IMR-90 (cell line): Measurements from ENCODE around the gene PSMD14. TPM values are rescaled to one million over a fixed set of nuclear protein-coding genes. Genes with fewer than 3 reads are reported as not detected.

Experiments
- ATAC-seq: fragments of 200-7000 bp; cut with Tn5 transposase; 2 replicates; pipeline ENCODE4 v1.9.1; 2020; ENCODE audit warnings: low read depth, mild to moderate bottlenecking, moderate library complexity
- BruUV-seq: library from RNA; stranded (reverse); fragments of 400-500 nt; replicated peaks from 2 replicates; lab custom pipeline; 2021; lab: Mats Ljungman, UMichigan
- CTCF ChIA-PET: fragments of 300-600 bp; formaldehyde crosslinking; extraction: SDS; loops from one replicate; lab custom pipeline; 2021; ENCODE audit warnings: antibody characterized with exemption; lab: Yijun Ruan, JAX
- POLR2A ChIA-PET: fragments of 300-600 bp; sonication (Branson Sonifier 250); formaldehyde crosslinking; loops from one replicate; lab custom pipeline; 2022; ENCODE audit warnings: antibody characterized with exemption; ENCODE audit not compliant: unreplicated experiment; lab: Charles Lee
- DNase-seq: peaks from one replicate; pipeline ENCODE4 v3.0.0; 2013
- H2AFZ ChIP-seq: replicated peaks from 2 replicates; pipeline ENCODE3; 2013; ENCODE audit warnings: low read length, mild to moderate bottlenecking; ENCODE audit not compliant: poor library complexity
- H2AK5ac ChIP-seq: 2 replicates; pipeline ENCODE4 v1.6.1; 2013; ENCODE audit warnings: low read depth, low read length, inconsistent platforms
- H2AK9ac ChIP-seq: replicated peaks from 2 replicates; pipeline ENCODE3; 2013; ENCODE audit warnings: mild to moderate bottlenecking, low read depth, low read length, moderate library complexity; ENCODE audit not compliant: poor library complexity
- H2BK120ac ChIP-seq: 2 replicates; pipeline ENCODE4 v1.6.1; 2013; ENCODE audit warnings: low read depth, low read length, inconsistent platforms
- H2BK15ac ChIP-seq: 3 replicates; pipeline ENCODE4 v1.6.1; 2013; ENCODE audit warnings: low read depth, low read length, inconsistent platforms
- H2BK20ac ChIP-seq: 2 replicates; pipeline ENCODE4 v1.6.1; 2013; ENCODE audit warnings: low read depth, mild to moderate bottlenecking, inconsistent platforms, low read length, moderate library complexity
- H2BK5ac ChIP-seq: 2 replicates; pipeline ENCODE4 v1.6.1; 2013; ENCODE audit warnings: mild to moderate bottlenecking, low read depth, low read length, inconsistent platforms; ENCODE audit not compliant: poor library complexity, severe bottlenecking
- H3K14ac ChIP-seq: replicated peaks from 2 replicates; pipeline ENCODE4 v1.6.1; 2013; ENCODE audit warnings: low read depth, low read length, inconsistent platforms
- H3K18ac ChIP-seq: 2 replicates; pipeline ENCODE4 v1.6.1; 2013; ENCODE audit warnings: low read depth, low read length, control low read depth
- H3K23ac ChIP-seq: 2 replicates; pipeline ENCODE4 v1.6.1; 2013; ENCODE audit warnings: low read depth, low read length, inconsistent platforms
- H3K27ac ChIP-seq: 2 replicates; pipeline ENCODE4 v1.5.1; 2013; ENCODE audit warnings: mild to moderate bottlenecking, control low read depth, low read length; ENCODE audit not compliant: insufficient read depth
- H3K27me3 ChIP-seq: 2 replicates; pipeline ENCODE4 v1.6.1; 2013; ENCODE audit warnings: low read length; ENCODE audit not compliant: control insufficient read depth, insufficient read depth
- H3K36me3 ChIP-seq: 2 replicates; pipeline ENCODE4 v1.6.1; 2013; ENCODE audit warnings: low read length, mixed read lengths; ENCODE audit not compliant: control insufficient read depth, insufficient read depth
- H3K4ac ChIP-seq: 2 replicates; pipeline ENCODE4 v1.6.1; 2013; ENCODE audit warnings: low read depth, low read length, inconsistent platforms
- H3K4me1 ChIP-seq: 2 replicates; pipeline ENCODE4 v1.6.1; 2013; ENCODE audit warnings: low read length, mixed read lengths; ENCODE audit not compliant: control insufficient read depth, insufficient read depth
- H3K4me2 ChIP-seq: 2 replicates; pipeline ENCODE4 v1.6.1; 2013; ENCODE audit warnings: low read depth, mild to moderate bottlenecking, control low read depth, low read length, moderate library complexity
- H3K4me3 ChIP-seq: 2 replicates; pipeline ENCODE4 v1.5.1; 2013; ENCODE audit warnings: low read depth, mild to moderate bottlenecking, control low read depth, low read length, moderate library complexity; ENCODE audit not compliant: insufficient read depth
- H3K56ac ChIP-seq: 2 replicates; pipeline ENCODE4 v1.6.1; 2013; ENCODE audit warnings: low read length, inconsistent platforms; ENCODE audit not compliant: insufficient read depth; ENCODE audit errors: extremely low read depth
- H3K79me1 ChIP-seq, 2 experiments: 2 replicates each; pipeline ENCODE4 v1.6.1; 2013; ENCODE audit warnings: low read length in 2 of 2, inconsistent platforms in 1 of 2, low read depth in 1 of 2
- H3K9ac ChIP-seq: 2 replicates; pipeline ENCODE4 v1.6.1; 2013; ENCODE audit warnings: low read depth, low read length, control low read depth
- H3K9me1 ChIP-seq: 2 replicates; pipeline ENCODE4 v1.6.1; 2013; ENCODE audit warnings: low read length, inconsistent platforms; ENCODE audit not compliant: insufficient read depth
- H3K9me3 ChIP-seq: 2 replicates; pipeline ENCODE4 v1.6.1; 2013; ENCODE audit warnings: low read length; ENCODE audit not compliant: control insufficient read depth, insufficient read depth
- H4K20me1 ChIP-seq: 2 replicates; pipeline ENCODE4 v1.6.1; 2013; ENCODE audit warnings: low read length, inconsistent platforms; ENCODE audit not compliant: insufficient read depth
- H4K5ac ChIP-seq: 2 replicates; pipeline ENCODE4 v1.6.1; 2013; ENCODE audit warnings: mild to moderate bottlenecking, low read depth, low read length, control low read depth
- H4K8ac ChIP-seq, 2 experiments: 2 replicates each; pipeline ENCODE4 v1.6.1; 2013; ENCODE audit warnings: low read depth in 2 of 2, low read length in 2 of 2, control low read depth in 1 of 2, inconsistent platforms in 1 of 2
- H4K91ac ChIP-seq: 2 replicates; pipeline ENCODE4 v1.6.1; 2013; ENCODE audit warnings: low read depth, low read length, inconsistent platforms; ENCODE audit not compliant: insufficient read depth
- BHLHE40 ChIP-seq: fragments of 150-350 bp; IDR thresholded peaks from 2 replicates; pipeline ENCODE4 v1.6.1; 2016; ENCODE audit warnings: mild to moderate bottlenecking, low read depth, low read length
- CEBPB ChIP-seq: IDR thresholded peaks from 2 replicates; pipeline ENCODE4 v1.6.1; 2012; ENCODE audit warnings: low read depth, low read length, improper control_type of control experiment
- CHD1 ChIP-seq: IDR thresholded peaks from 2 replicates; pipeline ENCODE4 v1.6.1; 2012; ENCODE audit warnings: low read depth, low read length, improper control_type of control experiment
- CTCF ChIP-seq: conservative IDR thresholded peaks from 2 replicates; pipeline ENCODE4 v1.5.1; 2012; ENCODE audit warnings: mild to moderate bottlenecking, low read depth, low read length, improper control_type of control experiment
- ELK1 ChIP-seq: fragments of 150-350 bp; IDR thresholded peaks from 2 replicates; pipeline ENCODE4 v1.6.1; 2016; ENCODE audit warnings: low read depth, mild to moderate bottlenecking, low read length, moderate library complexity, borderline replicate concordance
- FOS ChIP-seq: fragments of 150-350 bp; IDR thresholded peaks from 2 replicates; pipeline ENCODE4 v1.6.1; 2016; ENCODE audit warnings: low read depth, low read length
- MAFK ChIP-seq: IDR thresholded peaks from 2 replicates; pipeline ENCODE4 v1.6.1; 2012; ENCODE audit warnings: low read depth, low read length, improper control_type of control experiment
- MAZ ChIP-seq: IDR thresholded peaks from 2 replicates; pipeline ENCODE4 v1.6.1; 2012; ENCODE audit warnings: low read depth, mild to moderate bottlenecking, low read length, improper control_type of control experiment, moderate library complexity, borderline replicate concordance
- MXI1 ChIP-seq: IDR thresholded peaks from 2 replicates; pipeline ENCODE4 v1.6.1; 2012; ENCODE audit warnings: low read depth, mild to moderate bottlenecking, low read length, moderate library complexity, borderline replicate concordance
- NFE2L2 ChIP-seq: fragments of 150-350 bp; IDR thresholded peaks from 2 replicates; pipeline ENCODE4 v1.6.1; 2016; ENCODE audit warnings: low read depth, mild to moderate bottlenecking, low read length
- POLR2A ChIP-seq: IDR thresholded peaks from 2 replicates; pipeline ENCODE4 v1.6.1; 2012; ENCODE audit warnings: mild to moderate bottlenecking, low read depth, low read length
- RAD21 ChIP-seq: IDR thresholded peaks from 2 replicates; pipeline ENCODE4 v1.6.1; 2012; ENCODE audit warnings: low read length, improper control_type of control experiment
- RCOR1 ChIP-seq: IDR thresholded peaks from 2 replicates; pipeline ENCODE4 v1.6.1; 2012; ENCODE audit warnings: mild to moderate bottlenecking, low read length, improper control_type of control experiment; ENCODE audit not compliant: insufficient replicate concordance
- RFX5 ChIP-seq: IDR thresholded peaks from 2 replicates; pipeline ENCODE4 v1.8.0; 2012; ENCODE audit warnings: low read depth, mild to moderate bottlenecking, low read length, moderate library complexity
- SMC3 ChIP-seq: fragments of 150-350 bp; IDR thresholded peaks from 2 replicates; pipeline ENCODE4 v1.6.1; 2016; ENCODE audit warnings: low read depth, mild to moderate bottlenecking, antibody characterized with exemption, low read length, moderate library complexity
- USF2 ChIP-seq: fragments of 150-350 bp; IDR thresholded peaks from 2 replicates; pipeline ENCODE4 v1.6.1; 2017; ENCODE audit warnings: mild to moderate bottlenecking, antibody characterized with exemption, low read length, low read depth
- WGBS, 2 experiments: methylation state at CpG; one replicate each; pipeline versions ENCODE4 v1.1.5 to v1.1.7; 2013; ENCODE audit warnings: missing lambda C conversion rate in 2 of 2; ENCODE audit not compliant: insufficient read length in 1 of 2; ENCODE audit errors: extremely low coverage in 2 of 2; 5-methylcytosine and 5-hydroxymethylcytosine counted together
- dilution Hi-C: fragments of 300-500 bp; cut with HindIII; formaldehyde crosslinking; loops from one replicate; pipeline ENCODE4 v1.14.3; 2018; ENCODE audit warnings: low sequenced_read_pairs; ENCODE audit not compliant: unreplicated experiment
- in situ Hi-C: fragments of 300-500 bp; cut with MboI; formaldehyde crosslinking; loops from 3 replicates; pipeline ENCODE4 v1.14.3; 2019; ENCODE audit warnings: low sequenced_read_pairs, inconsistent platforms, mixed read lengths
- intact Hi-C: fragments of 100-400 bp; cut with micrococcal nuclease; formaldehyde crosslinking; loops from 2 replicates; pipeline ENCODE4 v1.10.0; 2022
- polyA plus RNA-seq, 3 experiments: library from polyadenylated mRNA; depleted of rRNA; stranded (reverse); fragments of >200 nt; gene quantifications; 2 replicates each; pipeline ENCODE4 v1.2.3, GENCODE V29; 2012; ENCODE audit warnings: low replicate concordance in 1 of 3
- total RNA-seq: library from RNA; depleted of rRNA; stranded (reverse); fragments of >200 nt; gene quantifications from 2 replicates; pipeline ENCODE4 v1.2.3, GENCODE V29; 2012

Gene PSMD14
- total and polyA plus RNA-seq, 2 of the 4 experiments (the other 2 are of a cell fraction): 59.3 to 110 TPM

GRCh38 chr2:161312996-161313395 lies 4.8 kb downstream of the PSMD14 start:
- H3K23ac ChIP-seq: no peak overlapping the region
- CTCF ChIA-PET: interaction anchor here (0.6 kb wide), 2 partner anchors 80 to 148 kb away, joined by 3 read pairs; no protein-coding TSS in a partner anchor
- H2AK9ac ChIP-seq: no peak overlapping the region
- POLR2A ChIA-PET: interaction anchor here (0.6 kb wide), 2 partner anchors 8 to 111 kb away, joined by 6 read pairs; no protein-coding TSS in a partner anchor
- H2BK120ac ChIP-seq: no peak overlapping the region
- no peak overlapping the region for H4K8ac ChIP-seq
- no peaks in the 10 kb centered on the region for H3K27me3 ChIP-seq
- no peak overlapping the region for H2BK20ac ChIP-seq
- H3K14ac ChIP-seq: no peak overlapping the region
- H3K9ac ChIP-seq: no peak overlapping the region
- no peak overlapping the region for H4K5ac ChIP-seq
- H3K56ac ChIP-seq: no peak overlapping the region
- intact Hi-C loops: no loop called here
- in situ Hi-C loops: no loop called here
- 0 out of 2 replicates have a peak, but pooled peaks cover 3% of the 10 kb centered on the region for H3K4me1 ChIP-seq
- H4K91ac ChIP-seq: no peak overlapping the region
- no peaks in the 10 kb centered on the region for H3K36me3 ChIP-seq
- H3K4me2 ChIP-seq: no peak overlapping the region
- peaks cover 2% of the 10 kb centered on the region for H4K20me1 ChIP-seq
- DNase-seq (peak; percentile 38), ATAC-seq (no peak)
- H3K27ac ChIP-seq: no peak overlapping the region
- no TSS peak for BruUV-seq
- WGBS, 2 experiments: no CpG with 5 or more reads among the region's 3 CpGs
- no peaks in the 10 kb centered on the region for H3K9me1 ChIP-seq
- H3K9me3 ChIP-seq: no peaks in the 10 kb centered on the region
- dilution Hi-C loops: no loop called here
- H3K18ac ChIP-seq: no peak overlapping the region
- H2BK15ac ChIP-seq: no peak overlapping the region
- no peak overlapping the region for H3K4me3 ChIP-seq
- H2AFZ ChIP-seq: no peak overlapping the region
- H3K4ac ChIP-seq: no peak overlapping the region
- no peak for TF ChIP-seq CTCF
- no peak for TF ChIP-seq FOS
- TF ChIP-seq RAD21: no peak
- TF ChIP-seq NFE2L2: no peak
- no peak for TF ChIP-seq USF2
- TF ChIP-seq POLR2A: no peak
- TF ChIP-seq BHLHE40: no peak
- no peak for TF ChIP-seq RFX5
- TF ChIP-seq CHD1: no peak
- TF ChIP-seq MXI1: no peak
- TF ChIP-seq SMC3: no peak
- TF ChIP-seq ELK1: no peak
- no peak for TF ChIP-seq MAZ
- TF ChIP-seq MAFK: no peak
- TF ChIP-seq RCOR1: no peak
- TF ChIP-seq CEBPB: no peak
- no peak overlapping the region for H2BK5ac ChIP-seq
- H3K79me1 ChIP-seq: peaks cover 4 to 14% of the 10 kb centered on the region in 2 experiments; a peak in 3 of 4 replicates
- H2AK5ac ChIP-seq: no peak overlapping the region
